Upper lobe of left lung (tissue), 4 donors: ENCODE measurements around the gene IL22.

Experiments
- POLR2AphosphoS5 ChIP-seq, 2 donors: sonication (generic); formaldehyde crosslinking; IDR thresholded peaks; one replicate each; pipeline ENCODE4 v1.5.1; 2017; ENCODE audit warnings: antibody characterized with exemption in 2 of 2
- TF ChIP-seq, protein P1 (sequence below), 6 experiments: fragments of 450-650 bp in 4 of 6; fragments of 200-600 bp in 2 of 6; sonication (generic) in 2 of 6; IDR thresholded peaks; one replicate each; pipeline ENCODE4 v1.5.1; 2016 to 2019; ENCODE audit warnings: antibody characterized with exemption in 6 of 6

DNA sequence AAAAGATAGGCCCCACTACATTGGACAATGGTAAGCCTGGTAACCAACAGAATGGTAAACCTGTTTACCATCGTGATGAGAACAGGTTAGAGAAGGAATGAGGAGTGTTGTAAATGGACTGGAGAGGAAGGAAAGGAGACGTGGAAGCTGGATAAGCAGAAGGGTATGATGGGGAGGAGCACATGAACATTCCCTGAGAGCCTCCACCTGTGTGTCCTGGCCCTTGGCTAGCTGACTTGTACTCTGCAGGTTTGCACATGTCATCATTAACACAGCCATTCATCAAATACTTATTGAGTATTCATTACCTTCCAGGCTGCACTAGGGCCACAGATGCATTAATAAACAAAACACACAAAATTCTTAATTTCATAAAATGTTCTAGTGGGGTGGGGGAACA lies 23.4 kb downstream of the IL22 start:
- no peak for TF ChIP-seq POLR2AphosphoS5 (IDR thresholded peaks at IDR 0.05)
- TF ChIP-seq, protein P1, sequence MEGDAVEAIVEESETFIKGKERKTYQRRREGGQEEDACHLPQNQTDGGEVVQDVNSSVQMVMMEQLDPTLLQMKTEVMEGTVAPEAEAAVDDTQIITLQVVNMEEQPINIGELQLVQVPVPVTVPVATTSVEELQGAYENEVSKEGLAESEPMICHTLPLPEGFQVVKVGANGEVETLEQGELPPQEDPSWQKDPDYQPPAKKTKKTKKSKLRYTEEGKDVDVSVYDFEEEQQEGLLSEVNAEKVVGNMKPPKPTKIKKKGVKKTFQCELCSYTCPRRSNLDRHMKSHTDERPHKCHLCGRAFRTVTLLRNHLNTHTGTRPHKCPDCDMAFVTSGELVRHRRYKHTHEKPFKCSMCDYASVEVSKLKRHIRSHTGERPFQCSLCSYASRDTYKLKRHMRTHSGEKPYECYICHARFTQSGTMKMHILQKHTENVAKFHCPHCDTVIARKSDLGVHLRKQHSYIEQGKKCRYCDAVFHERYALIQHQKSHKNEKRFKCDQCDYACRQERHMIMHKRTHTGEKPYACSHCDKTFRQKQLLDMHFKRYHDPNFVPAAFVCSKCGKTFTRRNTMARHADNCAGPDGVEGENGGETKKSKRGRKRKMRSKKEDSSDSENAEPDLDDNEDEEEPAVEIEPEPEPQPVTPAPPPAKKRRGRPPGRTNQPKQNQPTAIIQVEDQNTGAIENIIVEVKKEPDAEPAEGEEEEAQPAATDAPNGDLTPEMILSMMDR (IDR thresholded peaks at IDR 0.05), result no peak
